Lower leg skin (tissue), 3 donors: ENCODE measurements around the gene RPL37A.

Experiments
- POLR2A ChIP-seq, 2 donors: fragments of 450-650 bp; IDR thresholded peaks; one replicate each; pipeline ENCODE4 v1.6.1; 2016 to 2017; ENCODE audit warnings: antibody characterized with exemption in 2 of 2, mild to moderate bottlenecking in 1 of 2, moderate library complexity in 1 of 2
- TF ChIP-seq, protein P1 (sequence below), 3 donors: fragments of 450-650 bp; IDR thresholded peaks; one replicate each; pipeline ENCODE4 v1.5.1; 2016; ENCODE audit warnings: antibody characterized with exemption in 3 of 3, mild to moderate bottlenecking in 3 of 3, moderate library complexity in 2 of 3

DNA sequence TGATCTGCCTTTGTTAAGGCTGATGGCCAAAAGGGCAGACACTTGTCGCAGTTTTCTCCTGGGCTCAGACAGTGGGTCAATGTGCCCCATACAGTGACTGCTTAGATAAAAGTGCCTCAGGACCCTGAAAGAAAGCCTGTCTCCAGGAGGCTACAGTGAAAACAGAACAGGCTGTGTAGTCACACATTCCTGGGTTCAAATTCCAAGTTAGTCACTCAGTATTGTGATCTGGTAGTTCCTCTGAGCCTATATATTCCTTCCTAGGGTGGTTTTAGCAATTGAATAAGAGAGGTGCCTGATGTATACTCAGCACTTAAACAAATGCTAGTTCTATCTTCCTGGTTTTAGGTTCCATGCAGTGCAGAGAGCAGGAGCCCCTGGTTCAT, 54.4 kb downstream of the RPL37A start:
- TF ChIP-seq, protein P1, sequence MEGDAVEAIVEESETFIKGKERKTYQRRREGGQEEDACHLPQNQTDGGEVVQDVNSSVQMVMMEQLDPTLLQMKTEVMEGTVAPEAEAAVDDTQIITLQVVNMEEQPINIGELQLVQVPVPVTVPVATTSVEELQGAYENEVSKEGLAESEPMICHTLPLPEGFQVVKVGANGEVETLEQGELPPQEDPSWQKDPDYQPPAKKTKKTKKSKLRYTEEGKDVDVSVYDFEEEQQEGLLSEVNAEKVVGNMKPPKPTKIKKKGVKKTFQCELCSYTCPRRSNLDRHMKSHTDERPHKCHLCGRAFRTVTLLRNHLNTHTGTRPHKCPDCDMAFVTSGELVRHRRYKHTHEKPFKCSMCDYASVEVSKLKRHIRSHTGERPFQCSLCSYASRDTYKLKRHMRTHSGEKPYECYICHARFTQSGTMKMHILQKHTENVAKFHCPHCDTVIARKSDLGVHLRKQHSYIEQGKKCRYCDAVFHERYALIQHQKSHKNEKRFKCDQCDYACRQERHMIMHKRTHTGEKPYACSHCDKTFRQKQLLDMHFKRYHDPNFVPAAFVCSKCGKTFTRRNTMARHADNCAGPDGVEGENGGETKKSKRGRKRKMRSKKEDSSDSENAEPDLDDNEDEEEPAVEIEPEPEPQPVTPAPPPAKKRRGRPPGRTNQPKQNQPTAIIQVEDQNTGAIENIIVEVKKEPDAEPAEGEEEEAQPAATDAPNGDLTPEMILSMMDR (IDR thresholded peaks at IDR 0.05), result no peak
- TF ChIP-seq POLR2A (IDR thresholded peaks at IDR 0.05), result no peak
